Measurements from ENCODE around the gene CFAP221.

CFAP221 gene

GRCh38 chr2:119700866-119701265 lies 156.6 kb downstream of the CFAP221 start:
- H3K4me2 ChIP-seq (ENCODE audit: low read depth, low read length, poor library complexity, severe bottlenecking) = no peak overlapping the region
- no peak overlapping the region for H3K4me3 ChIP-seq (ENCODE audit: low read length, poor library complexity, severe bottlenecking)
- H3K9me2 ChIP-seq (replicated peaks; ENCODE audit: low read depth, low read length) = no peaks in the 10 kb centered on the region
- H3K79me2 ChIP-seq (ENCODE audit: insufficient read depth, low read length) = no peaks in the 10 kb centered on the region
- H3K9ac ChIP-seq (ENCODE audit: low read depth, low read length, poor library complexity, severe bottlenecking) = no peak overlapping the region
- no peaks in the 10 kb centered on the region for H3K36me3 ChIP-seq (ENCODE audit: insufficient read depth, low read length)
- H3K9me3 ChIP-seq (ENCODE audit: insufficient read depth, low read depth, low read length) = no peaks in the 10 kb centered on the region; the same call in 1 of the 2 replicates
- H3K27me3 ChIP-seq (ENCODE audit: insufficient read depth, low read length, poor library complexity, severe bottlenecking) = no peaks in the 10 kb centered on the region
- H3K4me1 ChIP-seq (ENCODE audit: insufficient read depth, low read length, poor library complexity, severe bottlenecking) = no peaks in the 10 kb centered on the region
- no peaks in the 10 kb centered on the region for H3F3A ChIP-seq (ENCODE audit: low read depth)
- no peaks in the 10 kb centered on the region for H4K20me1 ChIP-seq (ENCODE audit: insufficient read depth, low read length, poor library complexity, severe bottlenecking)
- H2AFZ ChIP-seq (ENCODE audit: low read length) = no peak overlapping the region
- TF ChIP-seq EZH2phosphoT487 (IDR thresholded peaks at IDR 0.05; ENCODE audit: borderline replicate concordance) (no peak), CTCF (conservative IDR thresholded peaks at IDR 0.05; ENCODE audit: low read length) (no peak)

- no peaks in the 10 kb centered on the region for H3F3A ChIP-seq (ENCODE audit: low read depth)
- no peaks in the 10 kb centered on the region for H3K9me2 ChIP-seq (replicated peaks; ENCODE audit: low read depth, low read length)
- no peaks in the 10 kb centered on the region for H4K20me1 ChIP-seq (ENCODE audit: insufficient read depth, low read length, poor library complexity, severe bottlenecking)
- no peaks in the 10 kb centered on the region for H3K79me2 ChIP-seq (ENCODE audit: insufficient read depth, low read length)
- no peaks in the 10 kb centered on the region for H3K27me3 ChIP-seq (ENCODE audit: insufficient read depth, low read length, poor library complexity, severe bottlenecking)
- no peaks in the 10 kb centered on the region; the same call in 1 of the 2 replicates for H3K9me3 ChIP-seq (ENCODE audit: insufficient read depth, low read depth, low read length)
- H3K36me3 ChIP-seq (ENCODE audit: insufficient read depth, low read length) = no peaks in the 10 kb centered on the region
- no peak for TF ChIP-seq EZH2phosphoT487 (IDR thresholded peaks at IDR 0.05; ENCODE audit: borderline replicate concordance)
- TF ChIP-seq CTCF (conservative IDR thresholded peaks at IDR 0.05; ENCODE audit: low read length) = no peak
- H3K4me3 ChIP-seq (ENCODE audit: low read length, poor library complexity, severe bottlenecking) = no peak overlapping the region
- no peak overlapping the region for H3K9ac ChIP-seq (ENCODE audit: low read depth, low read length, poor library complexity, severe bottlenecking)
- no peak overlapping the region for H2AFZ ChIP-seq (ENCODE audit: low read length)
- no peaks in the 10 kb centered on the region for H3K4me1 ChIP-seq (ENCODE audit: insufficient read depth, low read length, poor library complexity, severe bottlenecking)
- H3K4me2 ChIP-seq (ENCODE audit: low read depth, low read length, poor library complexity, severe bottlenecking) = no peak overlapping the region
Measured at GRCh38 chr2:119701352-119701751, 157.1 kb downstream of the CFAP221 start.

GRCh38 chr2:119702203-119702917 lies 158.1 kb downstream of the CFAP221 start:
- Histone ChIP-seq H3K4me2 (ENCODE audit: low read depth, low read length, poor library complexity, severe bottlenecking) (no peak overlapping the region), H3K4me1 (ENCODE audit: insufficient read depth, low read length, poor library complexity, severe bottlenecking) (no peaks in the 10 kb centered on the region)

More at GRCh38 chr2:119702203-119702917, 158.1 kb downstream of the CFAP221 start:
- Histone ChIP-seq H2AFZ (ENCODE audit: low read length) (peak overlapping the region; percentile 71; the same call in 1 of the 2 replicates), H4K20me1 (ENCODE audit: insufficient read depth, low read length, poor library complexity, severe bottlenecking) (no peaks in the 10 kb centered on the region), H3K9me2 (replicated peaks; ENCODE audit: low read depth, low read length) (no peaks in the 10 kb centered on the region), H3K9me3 (ENCODE audit: insufficient read depth, low read depth, low read length) (no peaks in the 10 kb centered on the region; the same call in 1 of the 2 replicates), H3K36me3 (ENCODE audit: insufficient read depth, low read length) (no peaks in the 10 kb centered on the region), H3K4me3 (ENCODE audit: low read length, poor library complexity, severe bottlenecking) (no peak overlapping the region), H3K9ac (ENCODE audit: low read depth, low read length, poor library complexity, severe bottlenecking) (no peak overlapping the region), H3K79me2 (ENCODE audit: insufficient read depth, low read length) (no peaks in the 10 kb centered on the region), H3F3A (ENCODE audit: low read depth) (no peaks in the 10 kb centered on the region), H3K27me3 (ENCODE audit: insufficient read depth, low read length, poor library complexity, severe bottlenecking) (no peaks in the 10 kb centered on the region)
- no peak for TF ChIP-seq EZH2phosphoT487 (IDR thresholded peaks at IDR 0.05; ENCODE audit: borderline replicate concordance)
- no peak for TF ChIP-seq CTCF (conservative IDR thresholded peaks at IDR 0.05; ENCODE audit: low read length)
